Smooth muscle cell (in vitro differentiated cells): ENCODE measurements around the gene MAX. TPM values are rescaled to one million over a fixed set of nuclear protein-coding genes. Genes with fewer than 3 reads are reported as not detected.

Source experiments
- DNase-seq: peaks from one replicate; lab custom pipeline; 2025; ENCODE audit not compliant: unreplicated experiment; lab: John Stamatoyannopoulos, UW
- H2AFZ ChIP-seq: fragments of 200-600 bp; sonication (generic); 2 replicates; pipeline ENCODE4 v1.6.0; 2016; ENCODE audit warnings: antibody characterized with exemption, low read depth, mild to moderate bottlenecking
- H3F3A ChIP-seq: fragments of 200-600 bp; sonication (generic); 2 replicates; pipeline ENCODE4 v1.6.0; 2017; ENCODE audit warnings: antibody characterized with exemption, low read depth
- H3K27ac ChIP-seq: fragments of 200-600 bp; sonication (generic); 2 replicates; pipeline ENCODE4 v1.5.1; 2016; ENCODE audit warnings: low read depth, mild to moderate bottlenecking
- H3K27me3 ChIP-seq: fragments of 200-600 bp; sonication (generic); 2 replicates; pipeline ENCODE4 v1.6.1; 2016; ENCODE audit warnings: low read depth, mild to moderate bottlenecking
- H3K36me3 ChIP-seq: fragments of 200-600 bp; sonication (generic); 2 replicates; pipeline ENCODE4 v1.5.1; 2016; ENCODE audit warnings: low read depth
- H3K4me1 ChIP-seq: fragments of 200-600 bp; sonication (generic); 2 replicates; pipeline ENCODE4 v1.5.1; 2016; ENCODE audit warnings: low read depth
- H3K4me2 ChIP-seq: fragments of 200-600 bp; sonication (generic); 2 replicates; pipeline ENCODE4 v1.6.0; 2016; ENCODE audit warnings: mild to moderate bottlenecking
- H3K4me3 ChIP-seq: fragments of 200-600 bp; sonication (generic); 2 replicates; pipeline ENCODE4 v1.5.1; 2016; ENCODE audit warnings: mild to moderate bottlenecking
- H3K79me2 ChIP-seq: fragments of 200-600 bp; sonication (generic); 2 replicates; pipeline ENCODE4 v1.6.0; 2016; ENCODE audit warnings: low read depth, mild to moderate bottlenecking
- H3K9ac ChIP-seq: fragments of 200-600 bp; sonication (generic); 2 replicates; pipeline ENCODE4 v1.6.0; 2016; ENCODE audit warnings: low read depth
- H3K9me3 ChIP-seq: fragments of 200-600 bp; sonication (generic); replicated peaks from 2 replicates; pipeline ENCODE4 v1.5.1; 2016; ENCODE audit warnings: low read depth
- H4K20me1 ChIP-seq: fragments of 200-600 bp; sonication (generic); 2 replicates; pipeline ENCODE4 v1.6.0; 2016; ENCODE audit warnings: low read depth
- CTCF ChIP-seq: fragments of 200-600 bp; sonication (generic); IDR thresholded peaks from 2 replicates; pipeline ENCODE4 v1.5.1; 2017; ENCODE audit warnings: borderline replicate concordance, mild to moderate bottlenecking, antibody characterized with exemption; ENCODE audit not compliant: insufficient read depth, poor library complexity, severe bottlenecking
- WGBS: methylation state at CpG from one replicate; pipeline ENCODE4 v1.1.7; 2016; ENCODE audit warnings: low lambda C conversion rate; 5-methylcytosine and 5-hydroxymethylcytosine counted together
- polyA plus RNA-seq: library from polyadenylated mRNA; unstranded; fragments of >200 nt; fragmentation: Nextera tagmentation; extraction: Ambion mirVana; gene quantifications from 2 replicates; pipeline ENCODE4 v1.2.1, GENCODE V29; 2016
- total RNA-seq: library from RNA; depleted of rRNA; stranded (reverse); fragments of >200 nt; gene quantifications from 2 replicates; pipeline ENCODE4 v1.2.3, GENCODE V29; 2014

The MAX gene
- total and polyA plus RNA-seq, 2 experiments from 2014 or later: 30.1 to 37.5 TPM

- Histone ChIP-seq H3K4me2 (peak overlapping the region; percentile 99), H2AFZ (no peak overlapping the region), H3K9ac (peak overlapping the region; percentile 91), H3K9me3 (no peaks in the 10 kb centered on the region), H4K20me1 (peaks cover 30% of the 10 kb centered on the region), H3K4me1 (peaks cover 4% of the 10 kb centered on the region), H3F3A (peaks cover 16% of the 10 kb centered on the region), H3K36me3 (peaks cover 6% of the 10 kb centered on the region), H3K79me2 (peaks cover 44% of the 10 kb centered on the region), H3K27ac (no peak overlapping the region), H3K27me3 (no peaks in the 10 kb centered on the region), H3K4me3 (peak overlapping the region; percentile 93)
- TF ChIP-seq CTCF: no peak
- no peak for DNase-seq
- 49% methylated on average over 6 of the region's 6 CpGs for WGBS
Measured at GRCh38 chr14:65100922-65101541, 1.3 kb downstream of the MAX start.

GRCh38 chr14:65098586-65098985 lies 3.7 kb downstream of the MAX start:
- Histone ChIP-seq H3K4me3 (no peak overlapping the region), H3F3A (peaks cover 28% of the 10 kb centered on the region), H3K4me2 (no peak overlapping the region), H4K20me1 (peaks cover 55% of the 10 kb centered on the region), H3K9ac (no peak overlapping the region), H3K36me3 (peaks cover 11% of the 10 kb centered on the region), H3K27ac (no peak overlapping the region), H2AFZ (no peak overlapping the region), H3K79me2 (peaks cover 56% of the 10 kb centered on the region), H3K9me3 (no peaks in the 10 kb centered on the region), H3K27me3 (no peaks in the 10 kb centered on the region), H3K4me1 (peaks cover 8% of the 10 kb centered on the region)
- no peak for TF ChIP-seq CTCF
- WGBS: 95% methylated on average over 2 of the region's 2 CpGs
- no peak for DNase-seq

GRCh38 chr14:65096323-65097089 lies 5.8 kb downstream of the MAX start:
- H4K20me1 ChIP-seq: peaks cover 71% of the 10 kb centered on the region
- 29% methylated on average over 6 of the region's 6 CpGs for WGBS
- H3K4me2 ChIP-seq: peak overlapping the region; percentile 67
- H3K4me1 ChIP-seq: peaks cover 8% of the 10 kb centered on the region
- no peaks in the 10 kb centered on the region for H3K9me3 ChIP-seq
- H3K4me3 ChIP-seq: no peak overlapping the region
- H3F3A ChIP-seq: peaks cover 28% of the 10 kb centered on the region
- no peak overlapping the region for H3K9ac ChIP-seq
- no peak overlapping the region for H2AFZ ChIP-seq
- peaks cover 56% of the 10 kb centered on the region for H3K79me2 ChIP-seq
- no peaks in the 10 kb centered on the region for H3K27me3 ChIP-seq
- peak overlapping the region; percentile 48 for H3K27ac ChIP-seq
- DNase-seq: no peak
- H3K36me3 ChIP-seq: peaks cover 29% of the 10 kb centered on the region
- no peak for TF ChIP-seq CTCF
